LNCAP (cell line): Measurements from ENCODE around the gene CAV1.

Experiments
- TF ChIP-seq, protein P1 (sequence below): fragments of 450-650 bp; IDR thresholded peaks from 2 replicates; pipeline ENCODE4 v1.5.1; 2017; ENCODE audit warnings: mild to moderate bottlenecking

The CAV1 gene

GRCh38 chr7:116582164-116582732, 57.4 kb downstream of the CAV1 start:
- TF ChIP-seq, protein P1, sequence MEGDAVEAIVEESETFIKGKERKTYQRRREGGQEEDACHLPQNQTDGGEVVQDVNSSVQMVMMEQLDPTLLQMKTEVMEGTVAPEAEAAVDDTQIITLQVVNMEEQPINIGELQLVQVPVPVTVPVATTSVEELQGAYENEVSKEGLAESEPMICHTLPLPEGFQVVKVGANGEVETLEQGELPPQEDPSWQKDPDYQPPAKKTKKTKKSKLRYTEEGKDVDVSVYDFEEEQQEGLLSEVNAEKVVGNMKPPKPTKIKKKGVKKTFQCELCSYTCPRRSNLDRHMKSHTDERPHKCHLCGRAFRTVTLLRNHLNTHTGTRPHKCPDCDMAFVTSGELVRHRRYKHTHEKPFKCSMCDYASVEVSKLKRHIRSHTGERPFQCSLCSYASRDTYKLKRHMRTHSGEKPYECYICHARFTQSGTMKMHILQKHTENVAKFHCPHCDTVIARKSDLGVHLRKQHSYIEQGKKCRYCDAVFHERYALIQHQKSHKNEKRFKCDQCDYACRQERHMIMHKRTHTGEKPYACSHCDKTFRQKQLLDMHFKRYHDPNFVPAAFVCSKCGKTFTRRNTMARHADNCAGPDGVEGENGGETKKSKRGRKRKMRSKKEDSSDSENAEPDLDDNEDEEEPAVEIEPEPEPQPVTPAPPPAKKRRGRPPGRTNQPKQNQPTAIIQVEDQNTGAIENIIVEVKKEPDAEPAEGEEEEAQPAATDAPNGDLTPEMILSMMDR = no peak

- TF ChIP-seq, protein P1 = no peak
These were observed 58.1 kb downstream of the CAV1 start for GRCh38 chr7:116582806-116583444.

- TF ChIP-seq, protein P1 = no peak
These were observed 58.8 kb downstream of the CAV1 start for GRCh38 chr7:116583653-116584052.

DNA sequence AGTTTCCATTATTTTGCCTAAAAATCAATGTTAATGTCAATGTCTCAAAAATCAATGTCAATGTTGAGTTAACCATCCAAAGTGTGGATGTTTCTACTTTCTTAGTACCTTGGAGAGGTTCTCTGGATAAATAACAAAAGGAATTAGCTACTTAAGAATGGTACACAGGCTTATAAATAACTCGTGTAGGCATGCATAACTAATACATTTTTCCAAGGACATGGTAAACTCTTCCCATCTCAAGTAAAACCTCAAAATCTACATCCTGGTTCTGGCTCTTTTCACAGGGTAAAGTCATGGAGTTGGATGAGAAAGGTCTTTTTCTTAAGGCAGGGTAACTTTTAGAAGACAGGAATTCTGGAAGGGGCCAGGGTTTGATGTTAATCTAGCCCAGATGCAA, 59.9 kb downstream of the CAV1 start:
- TF ChIP-seq, protein P1 = no peak

DNA sequence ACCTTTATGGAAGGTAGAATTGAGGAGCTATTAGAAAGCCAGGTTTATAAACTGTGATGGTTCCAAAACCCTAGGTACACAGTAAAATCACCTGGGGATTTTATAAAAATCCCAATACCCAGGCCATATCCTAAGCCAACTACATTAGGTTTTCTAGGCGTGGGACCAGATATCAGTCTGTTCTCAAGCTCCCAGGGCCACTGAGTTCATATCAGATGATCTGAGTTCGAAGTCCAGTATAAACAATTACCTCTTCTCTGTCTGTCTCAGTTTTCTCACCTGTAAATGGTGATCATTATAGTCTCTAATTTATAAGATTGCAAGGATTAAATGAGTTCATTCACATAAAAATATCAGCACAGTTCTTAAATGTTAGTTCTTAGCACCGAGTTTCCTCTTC, 60.6 kb downstream of the CAV1 start:
- TF ChIP-seq, protein P1 = no peak

GRCh38 chr7:116585967-116586366, 61.1 kb downstream of the CAV1 start:
- TF ChIP-seq, protein P1 = no peak

GRCh38 chr7:116588225-116588624, 63.4 kb downstream of the CAV1 start:
- TF ChIP-seq, protein P1 = no peak
